GM18498 (cell line): ENCODE results near the gene ZC3H10.
"Not testable (repeated sequence)": the region's sequence is repeated elsewhere in the genome, so short reads cannot be mapped to it uniquely, and the experiment has no call there.

Experiments used
- ATAC-seq: cut with Tn5 transposase; IDR thresholded peaks from one replicate; pipeline ENCODE4 v1.9.1; 2021; ENCODE audit warnings: mild to moderate bottlenecking, moderate library complexity; ENCODE audit not compliant: unreplicated experiment

The ZC3H10 gene

GRCh38 chr12:56152756-56153677 lies 35.0 kb downstream of the ZC3H10 start:
- no peak for ATAC-seq

DNA sequence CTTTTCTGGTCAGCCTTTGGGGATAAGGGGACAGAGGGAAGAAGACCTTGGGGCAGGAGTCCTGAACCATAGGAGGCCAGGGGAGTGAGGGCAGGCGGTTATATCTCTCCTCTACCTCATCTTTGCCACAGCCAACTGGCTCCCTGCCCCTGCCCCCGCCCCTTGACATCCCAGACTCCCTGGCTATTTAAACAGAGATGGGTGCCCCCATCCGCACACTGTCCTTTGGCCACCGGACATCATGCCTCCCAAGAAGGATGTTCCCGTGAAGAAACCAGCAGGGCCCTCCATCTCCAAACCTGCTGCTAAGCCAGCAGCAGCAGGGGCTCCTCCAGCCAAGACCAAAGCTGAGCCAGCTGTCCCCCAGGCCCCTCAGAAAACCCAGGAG lies 35.6 kb downstream of the ZC3H10 start:
- no peak for ATAC-seq

DNA sequence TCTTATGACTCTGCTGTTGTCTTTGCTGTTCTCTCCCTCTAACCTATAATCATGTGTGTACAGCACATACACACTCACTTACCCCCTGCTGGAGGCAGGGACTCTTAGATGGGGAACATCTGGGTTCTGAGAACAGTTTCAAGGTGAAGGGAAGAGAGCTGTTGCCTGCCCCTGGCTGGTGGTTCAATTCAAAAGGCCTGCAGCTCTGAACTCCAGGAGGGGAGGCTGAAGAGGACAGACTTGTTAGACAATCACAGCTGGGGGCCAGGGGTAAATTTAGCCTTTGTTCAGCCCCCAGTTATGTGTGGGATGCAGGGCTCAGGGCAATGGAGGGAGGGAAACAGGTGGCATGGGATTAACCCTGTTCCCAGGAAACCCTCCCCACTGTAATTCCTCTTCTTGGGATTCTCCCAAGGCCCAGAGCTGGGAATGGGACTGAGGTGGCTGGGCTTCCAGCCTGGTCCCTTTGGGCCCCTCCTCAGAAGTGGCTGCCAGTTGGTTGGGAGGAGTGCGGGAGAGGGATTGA lies 36.2 kb downstream of the ZC3H10 start:
- no peak for ATAC-seq

DNA sequence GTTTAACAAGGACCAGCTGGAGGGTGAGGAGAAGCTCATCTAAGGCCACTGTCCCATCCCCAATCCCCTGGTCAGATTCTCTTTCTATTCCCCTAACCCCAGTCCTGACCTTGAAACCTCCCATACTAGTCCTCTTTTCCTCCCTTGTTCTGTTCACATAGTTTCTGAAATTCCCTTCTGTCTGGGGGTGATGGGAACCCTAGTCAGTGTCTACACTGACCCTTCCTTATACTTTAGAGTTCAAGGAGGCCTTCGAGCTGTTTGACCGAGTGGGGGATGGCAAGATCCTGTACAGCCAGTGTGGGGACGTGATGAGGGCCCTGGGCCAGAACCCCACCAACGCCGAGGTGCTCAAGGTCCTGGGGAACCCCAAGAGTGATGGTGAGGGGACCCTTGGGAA lies 36.8 kb downstream of the ZC3H10 start:
- ATAC-seq = no peak

DNA sequence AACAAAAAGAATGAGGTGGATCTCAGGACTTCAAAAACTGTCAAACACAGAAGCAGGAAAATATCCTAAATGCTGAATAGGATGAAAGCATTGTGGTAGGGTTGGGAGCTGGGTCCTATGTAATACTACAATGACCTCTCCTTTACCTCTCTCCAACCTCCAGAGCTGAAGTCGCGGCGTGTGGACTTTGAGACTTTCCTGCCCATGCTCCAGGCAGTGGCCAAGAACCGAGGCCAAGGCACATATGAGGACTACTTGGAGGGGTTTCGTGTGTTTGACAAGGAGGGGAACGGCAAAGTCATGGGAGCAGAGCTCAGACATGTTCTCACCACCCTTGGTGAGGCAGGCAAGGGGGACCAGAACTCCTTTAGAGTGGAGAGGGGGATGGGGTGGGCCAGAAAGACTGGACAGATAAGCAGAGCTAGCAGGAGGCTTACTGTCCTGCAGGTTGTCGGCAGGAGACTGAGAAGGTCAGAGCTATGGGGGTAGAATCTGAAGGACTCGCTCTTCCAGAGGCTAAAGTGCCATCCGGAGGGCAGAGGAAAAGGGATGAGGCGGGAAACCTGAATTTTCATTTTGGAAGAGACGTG lies 37.3 kb downstream of the ZC3H10 start:
- no peak for ATAC-seq

- not testable (repeated sequence) for ATAC-seq
Measured at GRCh38 chr12:56156464-56157200, 38.6 kb downstream of the ZC3H10 start.

GRCh38 chr12:56157201-56158028 lies 39.3 kb downstream of the ZC3H10 start:
- ATAC-seq = peak; percentile 26

GRCh38 chr12:56158029-56158925 lies 40.2 kb downstream of the ZC3H10 start, which contains the start of gene MYL6:
Gene MYL6, plus strand, starts transcription at chr12:56158359. Its CDS starts 43 bp downstream, at chr12:56158402.
- peak; percentile 88 for ATAC-seq

DNA sequence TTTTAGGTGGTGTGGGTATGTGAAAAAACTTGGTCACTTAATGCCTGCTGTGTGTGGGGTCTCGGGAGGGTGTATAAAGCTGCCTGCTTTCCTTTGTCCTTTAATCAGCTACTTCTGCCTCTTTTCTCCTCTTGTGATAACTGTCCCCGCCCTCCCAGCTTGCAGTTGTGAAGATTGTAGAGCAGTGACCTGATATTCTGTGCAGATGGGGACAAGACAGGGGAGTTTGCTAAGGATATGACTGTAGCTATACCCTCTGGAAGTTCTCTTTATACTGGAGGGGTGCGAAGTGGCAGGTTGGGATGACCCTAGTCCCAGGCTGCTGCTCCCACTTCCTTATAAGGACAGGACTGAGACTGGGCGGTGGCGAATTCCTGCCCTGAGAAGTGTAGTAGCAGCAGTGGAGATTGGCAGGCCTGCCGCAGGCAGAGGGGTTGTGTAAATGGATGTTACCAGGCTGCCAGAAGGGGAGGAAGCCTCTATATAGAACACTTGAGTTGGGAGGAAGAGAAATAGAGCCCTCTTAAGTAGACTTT lies 40.9 kb downstream of the ZC3H10 start:
- no peak for ATAC-seq

DNA sequence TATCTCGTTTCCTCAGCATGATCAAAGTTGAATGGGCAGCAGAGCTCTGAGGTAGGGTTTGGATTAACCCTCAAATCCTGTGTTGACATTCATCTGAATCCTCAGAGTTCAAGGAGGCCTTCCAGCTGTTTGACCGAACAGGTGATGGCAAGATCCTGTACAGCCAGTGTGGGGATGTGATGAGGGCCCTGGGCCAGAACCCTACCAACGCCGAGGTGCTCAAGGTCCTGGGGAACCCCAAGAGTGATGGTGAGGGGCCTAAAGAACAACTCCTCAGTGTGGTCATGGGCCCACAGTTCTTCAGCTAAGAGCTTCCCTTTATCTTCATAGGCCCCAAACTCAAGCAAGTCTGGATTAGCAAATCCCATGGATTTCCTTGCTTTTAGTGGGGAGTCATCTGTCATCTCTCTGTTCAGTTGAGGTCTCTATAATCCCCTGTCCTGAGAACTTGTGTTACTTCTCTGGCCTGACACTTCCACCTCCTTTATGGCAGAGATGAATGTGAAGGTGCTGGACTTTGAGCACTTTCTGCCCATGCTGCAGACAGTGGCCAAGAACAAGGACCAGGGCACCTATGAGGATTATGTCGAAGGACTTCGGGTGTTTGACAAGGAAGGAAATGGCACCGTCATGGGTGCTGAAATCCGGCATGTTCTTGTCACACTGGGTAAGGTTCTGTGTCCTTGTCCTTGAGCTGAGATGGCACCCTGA lies 41.6 kb downstream of the ZC3H10 start:
- no peak for ATAC-seq

GRCh38 chr12:56160193-56160763 lies 42.2 kb downstream of the ZC3H10 start:
- ATAC-seq = no peak

DNA sequence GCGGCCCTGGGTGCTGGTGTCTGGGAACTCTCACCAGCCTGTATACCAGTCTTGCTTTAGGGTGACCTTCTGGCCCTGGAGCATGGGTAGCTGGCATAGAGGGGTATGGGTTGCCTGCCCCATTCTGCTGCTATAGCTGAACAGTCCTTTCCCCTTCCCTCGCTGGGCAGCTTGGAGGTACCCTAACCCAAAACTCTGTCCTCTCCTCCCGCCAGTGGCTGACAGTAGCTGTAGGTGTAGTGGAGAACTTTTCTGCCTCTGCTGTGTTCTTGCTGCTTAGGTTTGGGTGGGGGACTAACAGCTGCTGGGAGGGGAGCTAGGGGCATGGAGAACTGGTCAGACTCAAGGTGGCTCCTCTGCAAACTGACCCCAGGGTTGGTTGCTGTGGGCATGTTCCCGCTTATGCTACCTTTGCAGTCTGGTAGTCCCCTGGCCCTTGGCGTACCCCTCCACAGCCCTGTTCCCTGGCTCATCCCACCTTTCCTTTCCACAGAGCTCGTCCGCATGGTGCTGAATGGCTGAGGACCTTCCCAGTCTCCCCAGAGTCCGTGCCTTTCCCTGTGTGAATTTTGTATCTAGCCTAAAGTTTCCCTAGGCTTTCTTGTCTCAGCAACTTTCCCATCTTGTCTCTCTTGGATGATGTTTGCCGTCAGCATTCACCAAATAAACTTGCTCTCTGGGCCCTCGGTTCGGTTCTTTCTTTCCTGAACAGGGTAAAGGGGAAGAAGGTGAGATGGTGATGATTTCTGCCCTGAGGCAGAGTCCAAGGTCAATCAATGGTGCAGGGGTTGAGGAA lies 43.0 kb downstream of the ZC3H10 start:
- ATAC-seq = no peak

DNA sequence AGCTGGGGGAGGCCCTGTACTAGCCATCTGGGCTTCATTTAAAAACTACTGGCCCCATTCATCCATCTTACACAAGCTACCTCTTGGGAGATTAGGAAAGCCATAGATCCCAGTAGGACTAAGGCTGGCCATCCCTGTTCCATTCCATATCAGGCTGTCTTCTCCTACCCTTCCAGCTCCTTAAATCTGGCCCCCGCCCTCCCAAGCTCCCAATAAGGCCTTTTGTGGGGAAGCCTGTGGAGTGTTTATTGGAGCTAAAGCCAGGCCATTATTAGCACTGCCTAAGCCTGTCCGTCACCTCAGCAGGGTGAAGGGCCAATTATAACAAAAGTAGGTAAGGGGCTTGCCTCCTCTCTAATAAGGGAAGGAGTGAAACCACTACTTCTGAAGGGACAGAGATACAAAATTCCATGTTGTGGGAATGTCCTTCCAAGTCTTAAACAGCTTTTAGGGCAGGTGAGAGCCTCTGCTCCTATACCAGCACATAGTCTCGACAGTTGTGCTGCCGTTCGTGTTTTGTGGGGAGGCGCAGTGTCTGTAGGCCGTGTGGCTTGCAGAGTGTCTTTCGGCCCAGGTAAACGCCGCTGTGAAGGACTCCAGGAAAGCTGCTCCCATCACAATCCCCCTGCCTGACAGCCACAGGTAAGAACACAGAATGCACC lies 43.8 kb downstream of the ZC3H10 start:
- no peak for ATAC-seq

GRCh38 chr12:56162468-56163290 lies 44.6 kb downstream of the ZC3H10 start:
- ATAC-seq = no peak

DNA sequence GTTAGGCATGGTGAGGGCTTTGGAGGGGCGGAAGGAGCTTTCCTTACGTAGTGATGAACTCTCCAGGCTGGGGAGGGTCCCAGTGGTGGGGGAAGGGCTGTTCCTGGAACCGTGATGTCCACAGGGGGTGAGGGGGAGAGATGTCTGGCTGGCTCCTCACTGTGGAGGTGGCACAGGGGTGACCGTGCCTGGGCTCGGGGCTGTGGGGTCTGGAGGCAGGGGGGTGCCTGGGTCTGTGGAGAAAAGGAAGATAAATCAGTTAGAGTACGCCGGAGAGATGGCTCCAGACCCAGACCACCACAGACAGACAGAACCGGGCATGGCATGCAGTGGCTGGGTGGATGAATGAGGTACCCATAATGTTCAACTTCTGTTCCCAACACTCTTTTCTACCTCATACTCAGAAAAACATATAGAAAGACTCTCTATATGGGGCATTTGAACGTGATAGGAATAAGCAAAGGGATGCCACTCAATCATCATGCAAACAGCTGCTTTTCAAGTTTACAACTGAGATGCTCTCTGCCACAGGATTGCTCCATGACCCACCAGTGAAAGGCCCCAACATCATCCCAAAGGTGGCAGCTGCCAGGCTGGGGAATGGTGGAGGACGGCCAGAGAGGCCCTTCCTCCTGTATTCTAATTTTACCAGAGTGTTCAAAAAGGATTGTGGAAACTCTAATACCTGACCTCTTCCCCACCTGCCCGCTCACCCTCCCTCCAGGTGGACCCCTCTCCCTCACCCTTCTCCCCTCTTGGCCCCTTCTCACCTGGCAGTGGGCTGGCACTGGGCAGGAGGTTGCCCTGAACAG lies 45.7 kb downstream of the ZC3H10 start:
- ATAC-seq = no peak
